Left ventricle myocardium inferior (tissue), 1 donor: ENCODE data around the gene PRKG1. TPM values are rescaled to one million over a fixed set of nuclear protein-coding genes. Genes with fewer than 3 reads are reported as not detected.
"Not testable (repeated sequence)": the region's sequence is repeated elsewhere in the genome, so short reads cannot be mapped to it uniquely, and the experiment has no call there.

Experiments
- DNase-seq: peaks from one replicate; pipeline ENCODE4 v3.0.0-alpha.2; 2020
- H3K27ac ChIP-seq: fragments of 200-600 bp; replicated peaks from 2 replicates; pipeline ENCODE4 v1.8.0; 2021
- H3K27me3 ChIP-seq: fragments of 200-600 bp; 2 replicates; pipeline ENCODE4 v1.8.0; 2021; ENCODE audit warnings: low read depth
- H3K36me3 ChIP-seq: fragments of 200-600 bp; 2 replicates; pipeline ENCODE4 v1.8.0; 2021
- H3K4me1 ChIP-seq: fragments of 200-600 bp; 2 replicates; pipeline ENCODE4 v1.8.0; 2021
- H3K4me3 ChIP-seq: fragments of 200-600 bp; 2 replicates; pipeline ENCODE4 v1.8.0; 2021; ENCODE audit warnings: mild to moderate bottlenecking, moderate library complexity
- H3K9me3 ChIP-seq: fragments of 200-600 bp; replicated peaks from 2 replicates; pipeline ENCODE4 v1.8.0; 2021
- intact Hi-C: fragments of 100-400 bp; cut with micrococcal nuclease; formaldehyde crosslinking; loops from one replicate; pipeline ENCODE4 v1.11.0; 2022
- total RNA-seq: library from RNA; stranded (reverse); fragmentation: NEBNext Ultra II Directional; extraction: Animal tissue kit (Norgen Biotek cat#: 25700); gene quantifications from one replicate; pipeline ENCODE4 v1.2.1, GENCODE V29; 2021
- TF ChIP-seq, protein P1 (sequence below): fragments of 200-600 bp; IDR thresholded peaks from 2 replicates; pipeline ENCODE4 v1.8.0; 2021; ENCODE audit warnings: antibody characterized with exemption, mild to moderate bottlenecking, borderline replicate concordance
- donor health status: DM: no; HTN: yes; CAD: no; lungs with severe emphysema.

PRKG1 gene
- total RNA-seq, 1 donor from 2014 or later: 38.9 TPM

GRCh38 chr10:51574248-51575048 lies 500.2 kb downstream of the PRKG1 start:
- no peaks in the 10 kb centered on the region for H3K27me3 ChIP-seq
- peaks cover 7% of the 10 kb centered on the region for H3K4me1 ChIP-seq
- DNase-seq: no peak
- H3K4me3 ChIP-seq: no peak overlapping the region
- no peak overlapping the region for H3K27ac ChIP-seq
- H3K9me3 ChIP-seq: no peaks in the 10 kb centered on the region
- H3K36me3 ChIP-seq: no peaks in the 10 kb centered on the region
- intact Hi-C loops: no loop called here
- TF ChIP-seq, protein P1, sequence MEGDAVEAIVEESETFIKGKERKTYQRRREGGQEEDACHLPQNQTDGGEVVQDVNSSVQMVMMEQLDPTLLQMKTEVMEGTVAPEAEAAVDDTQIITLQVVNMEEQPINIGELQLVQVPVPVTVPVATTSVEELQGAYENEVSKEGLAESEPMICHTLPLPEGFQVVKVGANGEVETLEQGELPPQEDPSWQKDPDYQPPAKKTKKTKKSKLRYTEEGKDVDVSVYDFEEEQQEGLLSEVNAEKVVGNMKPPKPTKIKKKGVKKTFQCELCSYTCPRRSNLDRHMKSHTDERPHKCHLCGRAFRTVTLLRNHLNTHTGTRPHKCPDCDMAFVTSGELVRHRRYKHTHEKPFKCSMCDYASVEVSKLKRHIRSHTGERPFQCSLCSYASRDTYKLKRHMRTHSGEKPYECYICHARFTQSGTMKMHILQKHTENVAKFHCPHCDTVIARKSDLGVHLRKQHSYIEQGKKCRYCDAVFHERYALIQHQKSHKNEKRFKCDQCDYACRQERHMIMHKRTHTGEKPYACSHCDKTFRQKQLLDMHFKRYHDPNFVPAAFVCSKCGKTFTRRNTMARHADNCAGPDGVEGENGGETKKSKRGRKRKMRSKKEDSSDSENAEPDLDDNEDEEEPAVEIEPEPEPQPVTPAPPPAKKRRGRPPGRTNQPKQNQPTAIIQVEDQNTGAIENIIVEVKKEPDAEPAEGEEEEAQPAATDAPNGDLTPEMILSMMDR: no peak

DNA sequence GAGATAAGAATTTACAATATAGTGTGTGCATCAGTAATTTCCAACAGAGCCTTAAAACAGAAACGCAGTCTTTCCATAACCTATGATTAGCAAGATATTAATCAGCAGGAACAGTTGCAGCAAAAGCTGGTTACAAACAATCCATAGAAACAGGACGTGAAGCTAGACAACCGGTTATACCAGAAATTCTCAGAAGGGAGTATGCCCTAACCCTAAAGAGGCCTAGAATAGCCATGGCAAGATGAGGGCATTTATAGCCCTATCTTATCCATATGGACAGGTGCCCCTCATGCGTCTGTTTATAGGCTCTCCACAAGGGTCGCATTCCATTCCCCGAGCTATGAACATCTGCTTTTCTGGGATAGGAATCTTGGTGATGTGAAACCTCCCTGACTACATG lies 506.9 kb downstream of the PRKG1 start:
- H3K4me3 ChIP-seq, intact Hi-C loops, H3K27ac ChIP-seq, H3K27me3 ChIP-seq, DNase-seq, H3K9me3 ChIP-seq, H3K36me3 ChIP-seq, H3K4me1 ChIP-seq: not testable (repeated sequence)

GRCh38 chr10:51583976-51584375 lies 509.7 kb downstream of the PRKG1 start:
- peaks cover 9% of the 10 kb centered on the region for H3K9me3 ChIP-seq
- H3K27me3 ChIP-seq: no peaks in the 10 kb centered on the region
- TF ChIP-seq, protein P1: no peak
- H3K4me1 ChIP-seq: peaks cover 9% of the 10 kb centered on the region
- H3K36me3 ChIP-seq: no peaks in the 10 kb centered on the region
- intact Hi-C loops: no loop called here
- DNase-seq: no peak
- H3K27ac ChIP-seq: no peak overlapping the region
- no peak overlapping the region for H3K4me3 ChIP-seq

DNA sequence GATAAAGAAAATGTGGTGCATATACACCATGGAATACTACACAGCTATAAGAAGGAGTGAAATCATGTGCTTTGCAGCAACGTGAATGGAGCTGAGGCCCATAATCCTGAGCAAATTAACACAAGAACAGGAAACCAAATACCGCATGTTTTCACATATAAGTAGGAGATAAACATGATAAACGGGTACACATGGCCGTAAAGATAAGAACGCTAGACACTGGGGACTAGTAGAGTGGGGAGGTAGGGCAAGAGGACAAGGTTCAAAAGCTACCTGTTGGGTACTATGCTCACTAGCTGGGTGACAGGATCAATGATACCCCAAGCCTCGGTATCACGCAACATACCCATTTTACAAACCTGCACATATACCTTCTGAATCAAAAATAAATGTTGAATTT lies 511.5 kb downstream of the PRKG1 start:
- H3K9me3 ChIP-seq: peaks cover 9% of the 10 kb centered on the region
- H3K27ac ChIP-seq: no peak overlapping the region
- intact Hi-C loops: no loop called here
- H3K36me3 ChIP-seq: no peaks in the 10 kb centered on the region
- no peaks in the 10 kb centered on the region for H3K4me1 ChIP-seq
- DNase-seq: no peak
- no peaks in the 10 kb centered on the region for H3K27me3 ChIP-seq
- TF ChIP-seq, protein P1: no peak
- no peak overlapping the region for H3K4me3 ChIP-seq

DNA sequence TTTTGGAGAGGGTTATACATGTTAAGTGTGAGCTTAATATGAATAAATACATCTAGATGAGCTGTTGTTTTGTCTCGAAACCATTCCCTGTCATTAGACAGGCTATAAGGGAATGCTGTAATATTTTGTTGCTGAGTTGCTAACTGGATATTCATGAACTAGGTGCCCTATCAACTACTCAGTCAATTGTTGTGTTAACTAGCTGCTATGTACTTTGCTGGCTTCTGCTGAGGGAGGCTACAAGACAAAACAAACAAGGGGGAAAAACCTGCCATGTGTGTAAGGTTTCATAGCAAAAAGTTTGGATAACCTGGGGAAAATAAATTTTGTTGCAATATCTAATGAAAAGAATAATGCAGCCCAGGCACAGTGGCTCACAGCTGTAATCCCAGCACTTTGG lies 514.7 kb downstream of the PRKG1 start:
- DNase-seq: no peak
- Histone ChIP-seq H3K9me3 (no peaks in the 10 kb centered on the region), H3K36me3 (no peaks in the 10 kb centered on the region), H3K4me3 (no peak overlapping the region), H3K4me1 (no peaks in the 10 kb centered on the region), H3K27ac (no peak overlapping the region), H3K27me3 (no peaks in the 10 kb centered on the region)
- intact Hi-C loops: no loop called here
- TF ChIP-seq, protein P1: no peak

DNA sequence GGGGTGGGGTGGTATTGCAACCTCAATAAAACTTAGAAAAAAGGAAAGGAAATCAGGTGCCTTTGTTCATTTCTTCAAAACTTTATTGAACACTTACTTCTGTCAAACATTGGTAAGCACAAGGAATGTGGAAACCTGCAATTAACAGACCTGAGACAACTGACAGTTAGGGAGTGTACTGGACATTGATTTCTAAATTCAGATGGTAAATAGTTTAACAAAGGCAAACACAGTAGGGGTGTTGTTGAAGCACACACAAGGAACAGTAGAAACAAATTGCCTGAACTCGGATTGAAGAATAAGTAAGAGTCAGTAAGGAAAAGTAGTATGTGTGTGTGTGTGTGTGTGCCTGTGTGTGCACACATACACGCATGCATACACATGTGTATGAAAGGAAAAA lies 516.5 kb downstream of the PRKG1 start:
- no peaks in the 10 kb centered on the region for H3K9me3 ChIP-seq
- no peak overlapping the region for H3K27ac ChIP-seq
- H3K4me3 ChIP-seq: no peak overlapping the region
- no peaks in the 10 kb centered on the region for H3K4me1 ChIP-seq
- no peaks in the 10 kb centered on the region for H3K36me3 ChIP-seq
- DNase-seq: no peak
- TF ChIP-seq, protein P1: no peak
- no peaks in the 10 kb centered on the region for H3K27me3 ChIP-seq
- intact Hi-C loops: no loop called here
